Esophagus muscularis mucosa (tissue), 4 donors: ENCODE results near the gene NME2.
"Not testable (repeated sequence)": the region's sequence is repeated elsewhere in the genome, so short reads cannot be mapped to it uniquely, and the experiment has no call there.

Experiments
- EP300 ChIP-seq: sonication (generic); formaldehyde crosslinking; IDR thresholded peaks from one replicate; pipeline ENCODE4 v1.6.1; 2017; ENCODE audit warnings: antibody characterized with exemption
- POLR2A ChIP-seq: fragments of 450-650 bp; IDR thresholded peaks from one replicate; pipeline ENCODE4 v1.6.1; 2017; ENCODE audit warnings: antibody characterized with exemption, moderate library complexity, mild to moderate bottlenecking, low read depth
- POLR2AphosphoS5 ChIP-seq, 2 donors: sonication (generic); formaldehyde crosslinking; IDR thresholded peaks; one replicate each; pipeline ENCODE4 v1.6.1; 2017; ENCODE audit warnings: antibody characterized with exemption in 2 of 2
- TF ChIP-seq, protein P1 (sequence below), 3 experiments: fragments of 200-600 bp in 2 of 3; fragments of 450-650 bp in 1 of 3; sonication (generic) in 2 of 3; IDR thresholded peaks; one replicate each; pipeline ENCODE4 v1.5.1; 2017 to 2019; ENCODE audit warnings: antibody characterized with exemption in 3 of 3, mild to moderate bottlenecking in 2 of 3, moderate library complexity in 1 of 3

DNA sequence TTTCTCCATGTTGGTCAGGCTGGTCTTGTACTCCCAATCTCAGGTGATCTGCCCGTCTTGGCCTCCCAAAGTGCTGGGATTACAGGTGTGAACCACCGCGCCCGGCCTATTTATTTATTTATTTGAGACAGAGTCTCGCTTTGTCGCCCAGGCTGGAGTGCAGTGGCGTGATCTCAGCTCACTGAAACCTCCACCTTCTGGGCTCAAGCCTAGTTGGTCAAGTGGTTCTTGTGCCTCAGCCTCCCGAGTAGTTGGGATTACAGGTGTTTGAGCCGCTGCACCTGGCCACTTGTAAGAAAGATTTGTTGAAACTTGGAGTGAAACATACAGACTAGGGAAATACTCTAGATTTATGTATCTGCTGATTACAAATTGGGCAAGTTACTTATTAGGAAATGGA lies 5.8 kb downstream of the NME2 start:
- TF ChIP-seq, protein P1, sequence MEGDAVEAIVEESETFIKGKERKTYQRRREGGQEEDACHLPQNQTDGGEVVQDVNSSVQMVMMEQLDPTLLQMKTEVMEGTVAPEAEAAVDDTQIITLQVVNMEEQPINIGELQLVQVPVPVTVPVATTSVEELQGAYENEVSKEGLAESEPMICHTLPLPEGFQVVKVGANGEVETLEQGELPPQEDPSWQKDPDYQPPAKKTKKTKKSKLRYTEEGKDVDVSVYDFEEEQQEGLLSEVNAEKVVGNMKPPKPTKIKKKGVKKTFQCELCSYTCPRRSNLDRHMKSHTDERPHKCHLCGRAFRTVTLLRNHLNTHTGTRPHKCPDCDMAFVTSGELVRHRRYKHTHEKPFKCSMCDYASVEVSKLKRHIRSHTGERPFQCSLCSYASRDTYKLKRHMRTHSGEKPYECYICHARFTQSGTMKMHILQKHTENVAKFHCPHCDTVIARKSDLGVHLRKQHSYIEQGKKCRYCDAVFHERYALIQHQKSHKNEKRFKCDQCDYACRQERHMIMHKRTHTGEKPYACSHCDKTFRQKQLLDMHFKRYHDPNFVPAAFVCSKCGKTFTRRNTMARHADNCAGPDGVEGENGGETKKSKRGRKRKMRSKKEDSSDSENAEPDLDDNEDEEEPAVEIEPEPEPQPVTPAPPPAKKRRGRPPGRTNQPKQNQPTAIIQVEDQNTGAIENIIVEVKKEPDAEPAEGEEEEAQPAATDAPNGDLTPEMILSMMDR (IDR thresholded peaks at IDR 0.05): not testable (repeated sequence)
- TF ChIP-seq EP300; POLR2A; POLR2AphosphoS5 (IDR thresholded peaks at IDR 0.05): not testable (repeated sequence)
